ENCODE data around the gene DNAH2.
A peak's percentile ranks its signal among the peaks of the same experiment; 100 is the strongest.

DNAH2 gene

DNA sequence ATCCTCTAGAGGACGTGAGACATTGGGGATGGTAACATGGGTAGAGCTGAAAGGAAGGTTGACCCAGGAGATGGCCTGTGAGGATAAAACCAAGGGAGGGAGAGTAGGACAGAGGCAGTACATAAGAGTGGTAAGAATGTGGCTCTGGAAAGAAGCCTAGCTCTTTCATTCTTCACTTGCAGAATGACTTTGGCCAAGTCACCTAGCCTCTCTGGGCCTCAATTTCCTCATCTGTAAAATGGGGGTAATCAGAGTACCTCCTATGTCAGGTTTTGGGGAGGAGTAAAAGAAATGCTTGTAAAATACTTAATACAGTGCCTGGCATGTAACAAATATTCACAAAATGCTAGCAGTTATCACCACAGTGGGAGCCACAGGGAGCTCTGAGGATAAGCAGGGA lies 123.3 kb downstream of the DNAH2 start:
- DNase-seq = no peak

DNA sequence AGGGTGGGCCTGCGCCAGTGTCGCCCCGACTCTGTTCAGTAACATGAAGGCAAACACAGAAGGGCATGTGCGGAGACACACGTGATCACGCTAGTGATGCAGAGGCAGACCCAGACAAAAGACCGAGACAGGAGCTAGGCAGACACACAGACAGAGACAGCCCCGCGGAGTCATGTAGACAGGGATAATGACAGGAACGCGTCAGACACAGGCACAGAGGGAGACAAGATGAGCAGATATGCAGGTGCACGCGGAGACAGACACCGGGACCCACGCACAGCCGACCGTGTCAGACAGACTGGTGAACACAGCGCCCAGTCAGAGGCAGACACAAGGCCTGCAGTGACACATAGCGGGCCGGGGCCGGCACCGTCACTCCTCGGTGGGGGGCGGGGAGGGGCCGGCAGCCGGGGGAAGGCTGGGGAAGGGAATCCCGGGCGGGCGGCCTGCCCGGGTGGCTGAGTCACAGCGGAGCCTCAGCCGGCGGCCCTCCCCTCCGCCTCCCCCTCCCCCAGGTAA lies 123.9 kb downstream of the DNAH2 start:
- peak; percentile 93 to 94 for DNase-seq

DNA sequence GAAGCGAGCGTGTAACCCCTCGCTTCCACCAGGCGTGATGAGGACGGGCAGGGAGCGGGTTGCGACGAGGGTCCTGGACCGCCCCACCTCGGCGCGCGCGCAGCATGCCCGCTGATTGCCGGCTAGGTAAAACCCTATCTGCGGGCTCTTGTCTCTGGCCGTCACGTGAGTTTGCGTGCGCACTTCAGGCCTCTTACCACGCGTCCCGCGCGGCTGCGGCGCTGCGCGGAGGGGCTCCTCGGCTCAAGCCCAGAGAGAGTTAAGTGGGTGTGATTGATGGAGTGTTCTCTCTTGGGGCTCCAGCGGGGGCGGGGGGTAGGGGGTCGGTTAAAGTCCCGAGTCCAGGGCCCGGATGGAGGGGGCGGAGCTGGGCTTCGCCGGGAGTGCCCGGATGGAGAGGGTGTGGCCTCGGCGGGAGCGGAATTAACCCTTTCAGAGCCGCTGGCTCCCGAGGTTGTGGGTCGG lies 124.4 kb downstream of the DNAH2 start:
- DNase-seq = peak; percentile 91

DNA sequence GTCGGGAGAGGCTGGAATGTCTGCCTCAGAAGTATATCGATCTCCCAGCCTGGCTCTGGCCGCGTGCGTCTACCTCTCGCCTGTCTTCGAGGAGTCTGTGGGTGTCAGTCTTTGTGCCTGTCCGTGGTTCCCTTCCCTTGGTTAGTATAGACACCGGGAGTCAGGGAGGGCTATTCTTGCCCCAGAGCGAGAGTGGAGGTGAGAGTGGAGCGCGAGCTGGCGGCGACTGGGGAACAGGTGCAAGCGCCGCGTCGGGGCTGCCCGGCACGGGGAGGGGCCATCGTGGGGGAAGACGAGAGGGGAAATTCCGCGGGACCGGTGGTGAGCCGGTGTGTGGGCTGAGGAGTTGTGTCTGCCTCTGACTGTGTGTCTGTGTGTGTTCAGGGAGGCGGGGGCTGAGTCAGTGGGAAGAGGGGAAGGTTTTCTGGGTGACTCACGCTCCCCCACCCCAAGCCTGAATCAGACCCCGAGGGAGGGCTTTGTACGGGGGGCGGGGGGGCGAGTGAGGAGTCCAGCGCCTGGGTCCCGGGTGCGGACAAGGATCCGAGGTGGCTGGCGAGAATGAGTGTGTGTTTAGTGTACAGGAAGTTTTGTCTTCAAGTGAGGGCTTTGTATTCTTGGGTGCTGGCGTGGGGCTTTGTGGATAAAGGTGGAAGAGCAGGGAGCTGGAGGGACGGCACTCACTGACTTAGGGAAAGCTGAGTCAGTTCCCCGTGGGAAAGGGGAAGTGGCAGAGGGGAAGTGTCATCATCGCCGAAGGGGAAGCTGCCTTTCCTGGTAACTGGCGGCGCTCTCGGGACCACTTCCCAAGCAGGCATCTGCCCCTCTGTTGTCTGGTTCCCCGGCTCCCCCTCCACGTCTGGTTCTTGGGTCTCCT lies 125.1 kb downstream of the DNAH2 start:
- DNase-seq = peak; percentile 97

DNA sequence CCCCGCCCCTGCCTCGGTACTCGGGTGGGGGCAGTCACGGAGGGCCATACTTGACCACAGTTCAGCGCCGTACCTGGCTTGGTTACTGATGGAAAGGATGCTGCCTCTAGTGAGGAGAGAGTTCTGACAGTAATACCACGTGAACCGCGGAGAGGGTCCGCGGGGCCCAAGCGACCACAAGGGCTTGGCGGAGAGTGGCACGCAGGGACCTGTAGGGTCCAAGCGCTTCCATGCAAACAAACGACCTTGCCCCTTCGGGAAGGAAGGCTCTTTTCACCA lies 125.7 kb downstream of the DNAH2 start:
- DNase-seq = peak; percentile 81 to 83

DNA sequence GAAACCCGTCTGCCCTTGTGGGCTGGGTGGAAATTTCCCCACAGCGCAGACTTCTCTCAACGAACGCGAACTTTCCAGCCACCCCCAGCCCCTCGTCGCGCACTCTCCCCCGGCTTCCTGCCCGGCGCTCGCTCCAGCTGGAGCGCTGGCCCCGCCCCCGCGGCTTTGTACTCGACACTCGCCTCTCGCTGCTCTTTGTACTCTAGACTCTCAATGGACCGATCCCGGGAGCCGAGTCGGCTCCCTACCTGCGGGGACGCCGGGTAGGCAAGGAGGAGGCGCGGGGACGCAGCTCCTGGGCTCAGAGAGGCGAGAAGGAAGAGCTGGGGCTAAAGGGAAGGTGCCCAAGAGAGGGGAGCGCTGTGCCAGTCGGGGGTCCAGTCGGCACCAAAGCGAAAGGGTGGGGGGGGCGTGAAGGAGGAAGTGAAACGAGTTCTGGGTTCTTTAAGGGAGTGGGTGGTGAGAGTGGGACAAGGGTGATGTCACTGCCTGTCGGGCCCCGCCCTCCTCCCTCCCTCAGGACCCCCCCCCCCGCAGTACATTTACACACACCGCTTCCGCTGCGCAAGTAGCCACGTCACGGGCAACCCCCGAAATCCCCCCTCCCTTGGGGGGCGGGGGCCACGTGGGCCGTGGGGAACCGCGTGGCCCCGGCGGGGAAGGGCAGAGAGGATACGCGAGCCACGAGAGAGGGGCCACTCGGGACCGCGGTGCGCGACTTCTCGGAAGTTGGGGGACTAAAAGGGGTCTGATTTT lies 126.2 kb downstream of the DNAH2 start:
- peak; percentile 91 to 92 for DNase-seq

DNA sequence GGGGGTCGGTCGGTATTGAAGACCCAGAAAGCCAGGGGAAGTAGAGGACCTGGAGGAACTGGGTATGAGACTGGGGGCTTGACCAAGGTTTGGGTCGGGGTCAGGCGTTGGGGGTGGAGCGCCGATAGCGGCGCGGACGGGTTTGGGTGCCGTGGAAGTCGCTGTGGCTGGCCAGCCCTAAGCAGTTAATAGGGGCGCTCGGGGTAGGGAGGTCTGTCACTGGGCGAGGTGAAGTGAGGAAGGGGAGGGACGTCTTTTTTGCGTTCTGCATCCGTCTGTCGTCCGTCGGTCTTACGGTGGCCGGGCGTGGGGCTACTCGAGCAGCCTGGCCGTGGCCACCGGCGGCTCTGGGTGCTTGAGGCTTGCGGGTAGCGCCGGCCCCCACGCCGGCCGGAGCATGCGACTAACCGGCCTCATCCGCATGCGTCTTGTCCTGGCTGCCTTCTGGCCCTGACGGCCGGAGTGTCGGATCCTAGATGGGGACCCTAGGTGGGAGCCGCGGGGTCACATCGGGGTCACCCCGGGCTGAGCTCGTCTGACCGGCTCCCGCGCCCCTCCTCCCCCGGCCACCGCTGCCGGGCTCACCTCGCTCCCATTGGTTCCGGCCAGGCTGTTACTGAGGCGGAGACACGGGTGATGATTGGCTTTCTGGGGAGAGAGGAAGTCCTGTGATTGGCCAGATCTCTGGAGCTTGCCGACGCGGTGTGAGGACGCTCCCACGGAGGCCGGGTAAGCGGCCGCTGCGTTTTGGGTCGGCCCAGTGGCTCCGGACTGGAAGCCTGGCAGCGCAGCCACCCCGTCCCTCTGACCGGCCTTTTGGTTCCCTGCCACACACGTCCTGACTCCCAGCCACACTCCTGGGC lies 127.0 kb downstream of the DNAH2 start:
- DNase-seq = peak; percentile 88 to 90

DNA sequence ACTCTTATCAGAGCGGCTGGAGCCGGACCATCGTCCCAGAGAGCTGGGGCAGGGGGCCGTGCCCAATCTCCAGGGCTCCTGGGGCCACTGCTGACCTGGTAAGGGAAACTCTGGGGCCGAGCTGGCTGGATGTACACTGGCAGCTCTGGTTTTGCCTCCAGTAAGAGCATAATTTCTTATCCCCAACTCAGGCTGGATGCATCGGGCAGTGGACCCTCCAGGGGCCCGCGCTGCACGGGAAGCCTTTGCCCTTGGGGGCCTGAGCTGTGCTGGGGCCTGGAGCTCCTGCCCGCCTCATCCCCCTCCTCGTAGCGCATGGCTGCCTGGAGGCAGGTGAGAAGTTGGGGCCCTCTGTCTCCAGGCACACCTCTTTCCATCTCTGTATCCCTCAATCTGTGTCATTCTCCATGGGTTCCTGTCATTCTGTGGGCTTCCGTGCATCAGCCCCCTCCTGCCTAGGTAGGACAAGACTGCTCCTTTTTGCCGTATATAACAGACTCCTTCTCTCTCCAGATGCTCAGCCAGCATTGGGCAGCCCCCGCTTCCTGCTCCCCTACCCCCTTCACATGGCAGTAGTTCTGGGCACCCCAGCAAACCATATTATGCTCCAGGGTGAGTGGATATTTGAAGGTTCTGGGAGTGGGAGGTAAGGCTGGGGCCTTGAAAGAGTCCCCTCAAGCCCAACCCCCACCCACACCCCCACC lies 128.0 kb downstream of the DNAH2 start:
- DNase-seq = no peak

DNA sequence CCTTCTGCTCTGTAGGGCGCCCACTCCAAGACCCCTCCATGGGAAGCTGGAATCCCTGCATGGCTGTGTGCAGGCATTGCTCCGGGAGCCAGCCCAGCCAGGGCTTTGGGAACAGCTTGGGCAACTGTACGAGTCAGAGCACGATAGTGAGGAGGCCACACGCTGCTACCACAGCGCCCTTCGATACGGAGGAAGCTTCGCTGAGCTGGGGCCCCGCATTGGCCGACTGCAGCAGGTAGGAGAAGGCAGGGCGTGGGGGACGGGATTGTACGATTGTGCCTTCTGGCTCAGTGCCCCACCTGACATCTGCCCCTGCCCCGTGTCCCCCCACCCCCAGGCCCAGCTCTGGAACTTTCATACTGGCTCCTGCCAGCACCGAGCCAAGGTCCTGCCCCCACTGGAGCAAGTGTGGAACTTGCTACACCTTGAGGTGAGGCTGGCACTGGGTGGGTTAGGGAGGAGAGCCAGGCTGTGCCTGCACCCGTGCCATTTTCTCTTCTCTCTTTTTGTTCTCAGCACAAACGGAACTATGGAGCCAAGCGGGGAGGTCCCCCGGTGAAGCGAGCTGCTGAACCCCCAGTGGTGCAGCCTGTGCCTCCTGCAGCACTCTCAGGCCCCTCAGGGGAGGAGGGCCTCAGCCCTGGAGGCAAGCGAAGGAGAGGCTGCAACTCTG lies 128.7 kb downstream of the DNAH2 start:
- DNase-seq = no peak

DNA sequence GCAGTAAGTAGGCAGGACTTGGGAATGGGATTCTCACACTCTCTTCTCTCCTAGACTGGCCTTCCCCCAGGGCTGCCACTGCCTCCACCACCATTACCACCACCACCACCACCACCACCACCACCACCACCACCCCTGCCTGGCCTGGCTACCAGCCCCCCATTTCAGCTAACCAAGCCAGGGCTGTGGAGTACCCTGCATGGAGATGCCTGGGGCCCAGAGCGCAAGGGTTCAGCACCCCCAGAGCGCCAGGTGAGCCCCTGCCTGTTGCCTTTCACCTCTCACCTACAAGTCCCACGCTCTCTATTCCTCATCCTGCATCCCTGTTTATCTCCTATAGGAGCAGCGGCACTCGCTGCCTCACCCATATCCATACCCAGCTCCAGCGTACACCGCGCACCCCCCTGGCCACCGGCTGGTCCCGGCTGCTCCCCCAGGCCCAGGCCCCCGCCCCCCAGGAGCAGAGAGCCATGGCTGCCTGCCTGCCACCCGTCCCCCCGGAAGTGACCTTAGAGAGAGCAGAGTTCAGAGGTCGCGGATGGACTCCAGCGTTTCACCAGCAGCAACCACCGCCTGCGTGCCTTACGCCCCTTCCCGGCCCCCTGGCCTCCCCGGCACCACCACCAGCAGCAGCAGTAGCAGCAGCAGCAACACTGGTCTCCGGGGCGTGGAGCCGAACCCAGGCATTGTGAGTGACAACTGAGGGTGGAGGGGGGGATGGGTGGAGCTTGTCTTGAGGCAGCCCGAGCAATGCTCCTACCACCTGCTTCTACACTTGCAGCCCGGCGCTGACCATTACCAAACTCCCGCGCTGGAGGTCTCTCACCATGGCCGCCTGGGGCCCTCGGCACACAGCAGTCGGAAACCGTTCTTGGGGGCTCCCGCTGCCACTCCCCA lies 129.5 kb downstream of the DNAH2 start:
- no peak for DNase-seq

DNA sequence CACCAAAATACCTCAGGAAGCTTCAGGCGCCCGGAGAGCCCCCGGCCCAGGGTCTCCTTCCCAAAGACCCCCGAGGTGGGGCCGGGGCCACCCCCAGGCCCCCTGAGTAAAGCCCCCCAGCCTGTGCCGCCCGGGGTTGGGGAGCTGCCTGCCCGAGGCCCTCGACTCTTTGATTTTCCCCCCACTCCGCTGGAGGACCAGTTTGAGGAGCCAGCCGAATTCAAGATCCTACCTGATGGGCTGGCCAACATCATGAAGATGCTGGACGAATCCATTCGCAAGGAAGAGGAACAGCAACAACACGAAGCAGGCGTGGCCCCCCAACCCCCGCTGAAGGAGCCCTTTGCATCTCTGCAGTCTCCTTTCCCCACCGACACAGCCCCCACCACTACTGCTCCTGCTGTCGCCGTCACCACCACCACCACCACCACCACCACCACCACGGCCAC lies 130.6 kb downstream of the DNAH2 start:
- DNase-seq = no peak

DNA sequence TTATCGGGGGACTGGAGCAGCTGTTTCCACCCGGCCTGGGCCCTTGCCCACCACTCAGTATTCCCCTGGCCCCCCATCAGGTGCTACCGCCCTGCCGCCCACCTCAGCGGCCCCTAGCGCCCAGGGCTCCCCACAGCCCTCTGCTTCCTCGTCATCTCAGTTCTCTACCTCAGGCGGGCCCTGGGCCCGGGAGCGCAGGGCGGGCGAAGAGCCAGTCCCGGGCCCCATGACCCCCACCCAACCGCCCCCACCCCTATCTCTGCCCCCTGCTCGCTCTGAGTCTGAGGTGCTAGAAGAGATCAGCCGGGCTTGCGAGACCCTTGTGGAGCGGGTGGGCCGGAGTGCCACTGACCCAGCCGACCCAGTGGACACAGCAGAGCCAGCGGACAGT lies 131.2 kb downstream of the DNAH2 start:
- DNase-seq = no peak

DNA sequence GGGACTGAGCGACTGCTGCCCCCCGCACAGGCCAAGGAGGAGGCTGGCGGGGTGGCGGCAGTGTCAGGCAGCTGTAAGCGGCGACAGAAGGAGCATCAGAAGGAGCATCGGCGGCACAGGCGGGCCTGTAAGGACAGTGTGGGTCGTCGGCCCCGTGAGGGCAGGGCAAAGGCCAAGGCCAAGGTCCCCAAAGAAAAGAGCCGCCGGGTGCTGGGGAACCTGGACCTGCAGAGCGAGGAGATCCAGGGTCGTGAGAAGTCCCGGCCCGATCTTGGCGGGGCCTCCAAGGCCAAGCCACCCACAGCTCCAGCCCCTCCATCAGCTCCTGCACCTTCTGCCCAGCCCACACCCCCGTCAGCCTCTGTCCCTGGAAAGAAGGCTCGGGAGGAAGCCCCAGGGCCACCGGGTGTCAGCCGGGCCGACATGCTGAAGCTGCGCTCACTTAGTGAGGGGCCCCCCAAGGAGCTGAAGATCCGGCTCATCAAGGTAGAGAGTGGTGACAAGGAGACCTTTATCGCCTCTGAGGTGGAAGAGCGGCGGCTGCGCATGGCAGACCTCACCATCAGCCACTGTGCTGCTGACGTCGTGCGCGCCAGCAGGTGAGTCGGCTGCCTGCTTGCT lies 131.7 kb downstream of the DNAH2 start:
- DNase-seq = no peak

DNA sequence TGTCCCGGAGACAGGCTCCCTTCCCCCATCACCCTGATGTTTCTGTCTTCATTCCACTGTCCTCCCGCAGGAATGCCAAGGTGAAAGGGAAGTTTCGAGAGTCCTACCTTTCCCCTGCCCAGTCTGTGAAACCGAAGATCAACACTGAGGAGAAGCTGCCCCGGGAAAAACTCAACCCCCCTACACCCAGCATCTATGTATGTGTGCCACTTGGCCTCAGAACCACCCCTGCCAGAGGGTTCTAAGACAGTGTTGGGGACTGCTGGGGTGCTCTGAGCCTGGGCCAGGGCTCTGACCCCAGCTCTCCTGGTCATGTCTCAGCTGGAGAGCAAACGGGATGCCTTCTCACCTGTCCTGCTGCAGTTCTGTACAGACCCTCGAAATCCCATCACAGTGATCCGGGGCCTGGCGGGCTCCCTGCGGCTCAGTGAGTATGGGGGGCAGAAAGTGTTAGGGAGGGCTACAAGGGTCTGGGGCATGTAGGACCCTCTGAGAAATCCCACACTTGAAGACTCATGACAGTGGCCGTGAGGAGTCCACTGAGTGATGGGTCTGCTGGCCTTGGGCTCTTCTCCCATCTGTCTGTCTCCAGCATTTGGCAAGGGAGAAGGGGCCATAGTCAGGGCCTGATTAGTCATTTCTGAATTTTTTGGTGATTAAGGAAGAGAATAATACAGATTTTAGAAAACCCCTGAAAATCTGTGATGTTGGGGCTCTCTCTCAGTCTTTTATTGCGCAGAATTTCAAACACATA lies 132.4 kb downstream of the DNAH2 start:
- DNase-seq = no peak

DNA sequence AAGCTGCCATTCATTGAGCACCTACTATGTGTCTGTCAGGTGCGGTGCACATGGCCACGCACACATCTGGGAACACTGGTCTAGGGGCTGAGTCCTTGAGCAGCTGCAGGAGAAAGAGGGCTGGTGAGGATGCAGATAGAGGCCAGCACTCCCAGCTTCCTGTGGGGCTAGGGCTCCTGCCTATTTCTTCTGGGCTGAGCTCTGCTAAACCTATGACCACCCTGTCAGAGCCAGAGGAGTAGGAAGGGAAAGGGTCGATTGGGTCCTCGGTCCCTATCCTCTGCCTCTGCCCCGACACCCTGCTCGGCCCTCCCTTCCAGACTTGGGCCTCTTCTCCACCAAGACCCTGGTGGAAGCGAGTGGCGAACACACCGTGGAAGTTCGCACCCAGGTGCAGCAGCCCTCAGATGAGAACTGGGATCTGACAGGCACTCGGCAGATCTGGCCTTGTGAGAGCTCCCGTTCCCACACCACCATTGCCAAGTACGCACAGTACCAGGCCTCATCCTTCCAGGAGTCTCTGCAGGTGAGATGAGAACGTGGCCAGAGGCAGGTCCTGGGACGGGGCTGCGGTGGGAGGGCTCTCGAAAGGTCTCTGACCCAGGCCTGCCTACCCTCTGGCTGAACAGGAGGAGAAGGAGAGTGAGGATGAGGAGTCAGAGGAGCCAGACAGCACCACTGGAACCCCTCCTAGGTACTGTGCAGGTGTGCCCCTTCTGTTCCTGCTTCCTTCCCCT lies 133.3 kb downstream of the DNAH2 start:
- DNase-seq = no peak

DNA sequence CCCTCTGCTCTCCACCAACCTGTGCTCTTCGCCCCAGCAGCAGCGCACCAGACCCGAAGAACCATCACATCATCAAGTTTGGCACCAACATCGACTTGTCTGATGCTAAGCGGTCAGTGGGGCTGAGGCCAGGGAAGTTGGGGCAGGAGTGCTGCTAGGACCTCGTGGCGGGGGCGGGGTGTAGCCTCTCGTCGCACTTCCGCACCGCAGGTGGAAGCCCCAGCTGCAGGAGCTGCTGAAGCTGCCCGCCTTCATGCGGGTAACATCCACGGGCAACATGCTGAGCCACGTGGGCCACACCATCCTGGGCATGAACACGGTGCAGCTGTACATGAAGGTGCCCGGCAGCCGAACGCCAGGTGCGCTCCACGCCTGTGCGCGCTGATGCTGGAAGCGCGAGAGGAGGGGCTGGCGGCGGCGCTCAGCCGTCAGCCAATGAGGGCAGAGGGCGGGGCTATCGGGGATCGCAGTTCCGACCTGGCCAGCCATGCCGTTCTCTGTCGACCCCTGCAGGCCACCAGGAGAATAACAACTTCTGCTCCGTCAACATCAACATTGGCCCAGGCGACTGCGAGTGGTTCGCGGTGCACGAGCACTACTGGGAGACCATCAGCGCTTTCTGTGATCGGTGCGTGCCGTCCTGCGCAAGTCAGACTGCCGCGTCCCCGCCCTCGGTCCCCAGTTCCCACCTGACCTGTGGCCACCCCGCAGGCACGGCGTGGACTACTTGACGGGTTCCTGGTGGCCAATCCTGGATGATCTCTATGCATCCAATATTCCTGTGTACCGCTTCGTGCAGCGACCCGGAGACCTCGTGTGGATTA lies 134.1 kb downstream of the DNAH2 start:
- peak; percentile 90 to 95 for DNase-seq

DNA sequence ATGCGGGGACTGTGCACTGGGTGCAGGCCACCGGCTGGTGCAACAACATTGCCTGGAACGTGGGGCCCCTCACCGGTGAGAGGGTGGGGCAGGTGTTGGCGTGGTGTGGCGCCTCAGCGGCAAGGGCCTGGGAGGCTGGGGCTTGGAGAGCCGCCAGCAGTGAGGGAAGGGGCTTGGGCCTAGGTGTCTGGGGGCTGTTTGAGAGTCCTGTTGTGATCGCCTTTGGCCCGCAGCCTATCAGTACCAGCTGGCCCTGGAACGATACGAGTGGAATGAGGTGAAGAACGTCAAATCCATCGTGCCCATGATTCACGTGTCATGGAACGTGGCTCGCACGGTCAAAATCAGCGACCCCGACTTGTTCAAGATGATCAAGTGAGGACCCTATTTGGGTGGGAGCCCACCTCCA lies 134.7 kb downstream of the DNAH2 start:
- DNase-seq = no peak

Data from activated T-cell treated with anti-CD3 and anti-CD28 coated beads, Interleukin-2, amount 50 U/mL, for 48 hours (primary cell).